Measurements from ENCODE around the gene ADISSP.

ADISSP gene

GRCh38 chr20:3732327-3733118 is 35.0 kb downstream of the ADISSP start, which contains the start of gene HSPA12B:
Gene HSPA12B, plus strand, starts transcription at chr20:3732685. Its CDS starts 5,990 bp downstream, at chr20:3738675.
- no peak for DNase-seq (ENCODE audit: low read depth)
- no peak for TF ChIP-seq CTCF (IDR thresholded peaks at IDR 0.05; ENCODE audit: control insufficient read depth, insufficient read depth, low read depth, low read length, missing control alignments)
- H3K4me3 ChIP-seq (ENCODE audit: control insufficient read depth, low read depth, low read length): no peak within 1 kb of the TSS

GRCh38 chr20:3731944-3732326 is 35.6 kb downstream of the ADISSP start:
- no peak for TF ChIP-seq CTCF (IDR thresholded peaks at IDR 0.05; ENCODE audit: control insufficient read depth, insufficient read depth, low read depth, low read length, missing control alignments)
- no peak for DNase-seq (ENCODE audit: low read depth)
- H3K4me3 ChIP-seq (ENCODE audit: control insufficient read depth, low read depth, low read length): no peak overlapping the region

DNA sequence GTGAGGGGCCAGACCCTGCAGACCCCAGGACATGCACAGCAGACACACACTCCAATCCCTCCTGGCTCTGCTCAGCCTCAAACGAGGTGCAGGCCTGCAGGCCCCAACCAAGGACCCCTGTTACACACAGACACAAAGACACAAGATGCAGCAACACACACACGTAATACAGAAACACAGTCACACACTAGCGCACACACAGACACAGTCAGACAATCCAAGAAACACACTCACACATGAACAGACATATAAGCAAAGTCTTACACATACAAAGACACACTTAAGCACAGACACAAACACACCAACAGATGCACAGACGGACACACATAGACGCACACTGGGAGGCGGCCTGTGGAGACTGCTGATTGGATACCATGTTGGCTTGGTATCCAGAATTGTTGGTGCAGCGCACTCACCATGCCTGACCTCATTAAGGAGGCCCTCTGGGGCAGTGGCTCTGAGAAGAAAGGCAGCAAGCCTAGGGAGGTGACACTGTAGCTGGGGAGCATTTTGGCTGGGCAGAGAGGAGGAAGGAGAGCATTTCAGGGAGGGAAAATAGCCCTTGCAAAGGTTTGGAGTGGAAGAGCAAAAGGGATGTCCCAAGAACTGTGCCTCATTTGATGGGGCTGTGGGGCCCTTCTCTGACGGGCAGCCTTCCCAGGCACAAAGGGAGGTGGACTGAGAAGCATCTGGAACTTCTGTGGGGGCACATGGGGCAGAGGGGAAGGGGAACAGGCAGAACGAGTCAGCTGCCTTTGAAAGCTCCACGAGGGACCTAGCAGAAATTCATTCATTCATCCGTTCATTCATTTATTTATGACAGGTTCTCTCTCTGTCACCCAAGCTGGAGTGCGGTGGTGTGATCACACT is 36.5 kb downstream of the ADISSP start:
- H3K4me3 ChIP-seq (ENCODE audit: control insufficient read depth, low read depth, low read length): no peak overlapping the region
- DNase-seq (ENCODE audit: low read depth): no peak
- TF ChIP-seq CTCF (IDR thresholded peaks at IDR 0.05; ENCODE audit: control insufficient read depth, insufficient read depth, low read depth, low read length, missing control alignments): no peak

GRCh38 chr20:3729811-3730540 is 37.6 kb downstream of the ADISSP start:
- no peak for TF ChIP-seq CTCF (IDR thresholded peaks at IDR 0.05; ENCODE audit: control insufficient read depth, insufficient read depth, low read depth, low read length, missing control alignments)

DNA sequence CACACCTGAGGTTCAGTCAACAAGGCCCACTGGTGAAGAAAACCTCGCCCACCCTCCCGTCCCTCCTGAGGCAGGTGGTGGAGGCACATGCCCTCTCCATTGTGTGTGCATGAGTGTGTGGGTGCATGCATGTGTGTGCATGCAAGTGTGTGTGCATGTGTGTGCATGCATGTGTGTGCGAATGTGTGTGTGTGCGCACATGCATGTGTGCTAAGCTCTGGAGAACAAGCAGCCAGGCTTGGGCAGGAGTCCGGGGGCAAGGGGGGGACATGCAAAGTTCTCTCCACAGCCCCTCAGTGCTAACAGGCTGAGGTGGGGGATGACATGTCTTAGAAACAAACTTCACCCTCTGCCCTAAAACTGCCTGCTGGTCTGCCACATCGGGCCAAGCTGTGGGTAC is 38.2 kb downstream of the ADISSP start:
- TF ChIP-seq CTCF (IDR thresholded peaks at IDR 0.05; ENCODE audit: control insufficient read depth, insufficient read depth, low read depth, low read length, missing control alignments): no peak
- no peak for DNase-seq (ENCODE audit: low read depth)
- H3K4me3 ChIP-seq (ENCODE audit: control insufficient read depth, low read depth, low read length): no peak overlapping the region

More at GRCh38 chr20:3729811-3730540, 37.6 kb downstream of the ADISSP start:
- DNase-seq (ENCODE audit: low read depth): no peak
- no peak overlapping the region for H3K4me3 ChIP-seq (ENCODE audit: control insufficient read depth, low read depth, low read length)

GRCh38 chr20:3728876-3729275 is 38.7 kb downstream of the ADISSP start:
- no peak for TF ChIP-seq CTCF (IDR thresholded peaks at IDR 0.05; ENCODE audit: control insufficient read depth, insufficient read depth, low read depth, low read length, missing control alignments)
- no peak for DNase-seq (ENCODE audit: low read depth)

More at GRCh38 chr20:3728876-3729275, 38.7 kb downstream of the ADISSP start:
- H3K4me3 ChIP-seq (ENCODE audit: control insufficient read depth, low read depth, low read length): no peak overlapping the region
